Measurements from ENCODE around the gene RAD17. TPM values are rescaled to one million over a fixed set of nuclear protein-coding genes. Genes with fewer than 3 reads are reported as not detected.
A peak's percentile ranks its signal among the peaks of the same experiment; 100 is the strongest.

The RAD17 gene
- total RNA-seq, 1 donor = 26.8 TPM

DNA sequence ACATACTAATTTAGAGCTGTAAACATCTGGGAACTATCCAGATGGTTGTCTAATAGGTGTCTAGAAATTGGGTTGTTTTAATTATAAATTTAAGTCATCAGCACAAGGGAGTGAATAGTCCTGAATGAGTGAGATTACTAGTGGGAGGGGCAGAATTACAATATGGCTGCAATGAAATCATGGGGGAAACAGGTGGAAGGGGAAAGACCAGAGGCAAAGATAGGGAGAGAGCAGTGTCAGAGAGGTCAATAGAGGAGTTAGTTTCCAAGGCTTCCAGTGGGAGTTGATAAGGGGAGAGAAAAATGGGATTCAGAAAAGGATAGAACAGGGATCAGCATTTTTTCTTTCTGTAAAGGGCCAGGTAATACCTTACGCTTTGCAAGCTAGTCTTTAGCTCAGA, 9.2 kb upstream of the RAD17 start:
- TF ChIP-seq, protein P1, sequence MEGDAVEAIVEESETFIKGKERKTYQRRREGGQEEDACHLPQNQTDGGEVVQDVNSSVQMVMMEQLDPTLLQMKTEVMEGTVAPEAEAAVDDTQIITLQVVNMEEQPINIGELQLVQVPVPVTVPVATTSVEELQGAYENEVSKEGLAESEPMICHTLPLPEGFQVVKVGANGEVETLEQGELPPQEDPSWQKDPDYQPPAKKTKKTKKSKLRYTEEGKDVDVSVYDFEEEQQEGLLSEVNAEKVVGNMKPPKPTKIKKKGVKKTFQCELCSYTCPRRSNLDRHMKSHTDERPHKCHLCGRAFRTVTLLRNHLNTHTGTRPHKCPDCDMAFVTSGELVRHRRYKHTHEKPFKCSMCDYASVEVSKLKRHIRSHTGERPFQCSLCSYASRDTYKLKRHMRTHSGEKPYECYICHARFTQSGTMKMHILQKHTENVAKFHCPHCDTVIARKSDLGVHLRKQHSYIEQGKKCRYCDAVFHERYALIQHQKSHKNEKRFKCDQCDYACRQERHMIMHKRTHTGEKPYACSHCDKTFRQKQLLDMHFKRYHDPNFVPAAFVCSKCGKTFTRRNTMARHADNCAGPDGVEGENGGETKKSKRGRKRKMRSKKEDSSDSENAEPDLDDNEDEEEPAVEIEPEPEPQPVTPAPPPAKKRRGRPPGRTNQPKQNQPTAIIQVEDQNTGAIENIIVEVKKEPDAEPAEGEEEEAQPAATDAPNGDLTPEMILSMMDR (IDR thresholded peaks at IDR 0.05; ENCODE audit: extremely low read depth, low read depth, low read length) = no peak
- no peaks in the 10 kb centered on the region for H3K9me3 ChIP-seq (ENCODE audit: low read depth, low read length)
- no peak overlapping the region for H3K27ac ChIP-seq (ENCODE audit: low read depth, low read length)
- peaks cover 2% of the 10 kb centered on the region for H4K20me1 ChIP-seq (ENCODE audit: insufficient read depth, low read length)
- no peak overlapping the region for H2AFZ ChIP-seq (ENCODE audit: low read length)
- no peaks in the 10 kb centered on the region for H3K27me3 ChIP-seq (ENCODE audit: insufficient read depth, low read length)
- H3K4me2 ChIP-seq (ENCODE audit: insufficient read depth, low read length) = no peak overlapping the region
- DNase-seq (ENCODE audit: insufficient read length, low spot score, missing footprints) = no peak
- no peak overlapping the region for H3K4me3 ChIP-seq (ENCODE audit: insufficient read depth, low read length)
- H3K36me3 ChIP-seq (ENCODE audit: insufficient read depth, low read length) = peaks cover 20% of the 10 kb centered on the region
- peaks cover 77% of the 10 kb centered on the region for H3K79me2 ChIP-seq (ENCODE audit: insufficient read depth, low read length)
- H3K4me1 ChIP-seq (ENCODE audit: insufficient read depth, low read length) = no peaks in the 10 kb centered on the region

DNA sequence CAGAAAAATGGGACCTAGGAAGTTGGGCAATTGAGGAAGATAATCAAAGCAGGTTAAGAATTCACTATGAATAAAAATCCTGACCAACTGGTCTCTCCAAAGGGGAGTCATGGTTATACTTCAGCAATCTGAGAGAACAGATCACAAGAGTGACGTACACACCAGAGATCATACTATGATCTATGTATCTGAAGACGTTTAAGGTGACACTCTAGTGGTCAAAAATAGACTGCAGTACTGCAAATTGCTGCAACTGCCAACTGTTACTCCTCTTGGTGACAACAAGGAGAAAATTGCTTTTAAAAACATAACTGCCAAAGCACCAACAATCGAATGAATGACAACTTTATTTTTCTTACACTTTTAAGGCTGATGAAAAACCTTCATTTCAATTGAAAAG, 5.2 kb upstream of the RAD17 start:
- Histone ChIP-seq H3K4me2 (ENCODE audit: insufficient read depth, low read length) (no peak overlapping the region), H3K4me3 (ENCODE audit: insufficient read depth, low read length) (no peak overlapping the region), H3K27ac (ENCODE audit: low read depth, low read length) (no peak overlapping the region), H3K36me3 (ENCODE audit: insufficient read depth, low read length) (peaks cover 31% of the 10 kb centered on the region), H4K20me1 (ENCODE audit: insufficient read depth, low read length) (peaks cover 17% of the 10 kb centered on the region), H3K27me3 (ENCODE audit: insufficient read depth, low read length) (no peaks in the 10 kb centered on the region), H3K9me3 (ENCODE audit: low read depth, low read length) (no peaks in the 10 kb centered on the region), H3K79me2 (ENCODE audit: insufficient read depth, low read length) (peaks cover 92% of the 10 kb centered on the region), H2AFZ (ENCODE audit: low read length) (no peak overlapping the region), H3K4me1 (ENCODE audit: insufficient read depth, low read length) (peaks cover 8% of the 10 kb centered on the region)
- peak; percentile 35 for DNase-seq (ENCODE audit: insufficient read length, low spot score, missing footprints)
- TF ChIP-seq, protein P1 (IDR thresholded peaks at IDR 0.05; ENCODE audit: extremely low read depth, low read depth, low read length) = peak; percentile 49

DNA sequence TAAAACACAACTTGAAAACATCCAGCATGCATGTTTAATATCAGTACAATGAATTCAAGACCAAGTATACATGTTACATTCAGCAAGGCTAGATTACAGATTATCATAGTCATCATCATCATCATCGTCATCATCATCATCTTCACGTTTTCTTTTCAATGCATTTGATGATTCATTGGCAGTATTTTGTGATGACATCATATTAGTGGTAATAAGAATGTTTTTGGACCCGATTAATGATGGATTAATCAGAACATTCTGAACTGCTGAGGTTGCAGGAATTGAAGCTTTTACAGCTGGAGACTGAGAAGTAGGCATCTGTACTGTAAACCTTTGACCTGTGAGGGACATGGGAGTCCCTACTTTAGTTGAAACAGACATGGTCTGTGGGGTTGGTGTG, 4.8 kb upstream of the RAD17 start:
- TF ChIP-seq, protein P1 (IDR thresholded peaks at IDR 0.05; ENCODE audit: extremely low read depth, low read depth, low read length) = no peak
- Histone ChIP-seq H3K27ac (ENCODE audit: low read depth, low read length) (no peak overlapping the region), H3K9me3 (ENCODE audit: low read depth, low read length) (no peaks in the 10 kb centered on the region), H4K20me1 (ENCODE audit: insufficient read depth, low read length) (peaks cover 17% of the 10 kb centered on the region), H3K4me2 (ENCODE audit: insufficient read depth, low read length) (no peak overlapping the region), H3K4me1 (ENCODE audit: insufficient read depth, low read length) (peaks cover 8% of the 10 kb centered on the region), H3K79me2 (ENCODE audit: insufficient read depth, low read length) (peaks cover 92% of the 10 kb centered on the region), H2AFZ (ENCODE audit: low read length) (no peak overlapping the region), H3K4me3 (ENCODE audit: insufficient read depth, low read length) (no peak overlapping the region), H3K36me3 (ENCODE audit: insufficient read depth, low read length) (peaks cover 31% of the 10 kb centered on the region), H3K27me3 (ENCODE audit: insufficient read depth, low read length) (no peaks in the 10 kb centered on the region)
- no peak for DNase-seq (ENCODE audit: insufficient read length, low spot score, missing footprints)

DNA sequence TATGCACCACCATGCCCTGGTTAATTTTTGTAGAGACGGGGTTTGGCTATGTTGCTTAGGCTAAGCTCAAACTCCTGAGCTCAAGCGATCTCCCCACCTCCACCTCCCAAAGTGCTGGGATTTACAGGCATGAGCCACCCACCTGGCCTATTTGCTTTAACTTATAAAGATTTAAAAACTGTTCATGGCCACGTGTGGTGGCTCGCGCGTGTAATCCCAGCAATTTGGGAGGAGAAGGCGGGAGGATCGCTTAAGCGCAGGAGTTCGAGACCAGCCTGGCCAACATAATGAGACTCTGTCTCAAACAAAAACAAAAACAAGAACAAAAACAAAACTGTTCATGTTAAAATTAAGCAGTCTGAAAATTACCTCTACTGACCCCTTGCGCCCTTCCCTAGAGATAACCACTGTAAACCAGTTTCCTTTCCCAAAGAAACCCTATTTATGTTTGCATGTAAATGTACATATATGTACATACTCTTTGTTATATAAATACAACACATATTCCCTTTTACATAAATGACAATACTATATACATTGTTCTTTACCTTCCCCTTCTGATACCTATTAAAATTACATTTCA, 1.8 kb upstream of the RAD17 start:
- peaks cover 21% of the 10 kb centered on the region for H3K4me1 ChIP-seq (ENCODE audit: insufficient read depth, low read length)
- no peak overlapping the region for H2AFZ ChIP-seq (ENCODE audit: low read length)
- peak overlapping the region; percentile 95 for H3K4me3 ChIP-seq (ENCODE audit: insufficient read depth, low read length)
- H3K27ac ChIP-seq (ENCODE audit: low read depth, low read length) = peak overlapping the region; percentile 98
- H4K20me1 ChIP-seq (ENCODE audit: insufficient read depth, low read length) = peaks cover 17% of the 10 kb centered on the region
- DNase-seq (ENCODE audit: insufficient read length, low spot score, missing footprints) = no peak
- H3K27me3 ChIP-seq (ENCODE audit: insufficient read depth, low read length) = no peaks in the 10 kb centered on the region
- peaks cover 25% of the 10 kb centered on the region for H3K36me3 ChIP-seq (ENCODE audit: insufficient read depth, low read length)
- peak overlapping the region; percentile 96 for H3K4me2 ChIP-seq (ENCODE audit: insufficient read depth, low read length)
- peaks cover 91% of the 10 kb centered on the region for H3K79me2 ChIP-seq (ENCODE audit: insufficient read depth, low read length)
- TF ChIP-seq, protein P1 (IDR thresholded peaks at IDR 0.05; ENCODE audit: extremely low read depth, low read depth, low read length) = no peak
- H3K9me3 ChIP-seq (ENCODE audit: low read depth, low read length) = no peaks in the 10 kb centered on the region
